ENCODE data around the gene TRDMT1.

Gene TRDMT1

GRCh38 chr10:17214526-17214925 is 13.1 kb upstream of the TRDMT1 start:
- Histone ChIP-seq H3K9me3 (ENCODE audit: control insufficient read depth, low read length) (no peaks in the 10 kb centered on the region), H3K4me1 (no peaks in the 10 kb centered on the region), H3K9ac (no peak overlapping the region), H3K4me3 (ENCODE audit: low read depth, low read length) (no peak overlapping the region), H3K27ac (no peak overlapping the region), H3K4me2 (ENCODE audit: low read length) (no peak overlapping the region), H2AFZ (no peak overlapping the region), H3K27me3 (ENCODE audit: control insufficient read depth, insufficient read depth, low read length) (no peaks in the 10 kb centered on the region), H3K79me2 (no peaks in the 10 kb centered on the region), H3K36me3 (ENCODE audit: control insufficient read depth, insufficient read depth, low read length) (no peaks in the 10 kb centered on the region)
- TF ChIP-seq, protein P1, sequence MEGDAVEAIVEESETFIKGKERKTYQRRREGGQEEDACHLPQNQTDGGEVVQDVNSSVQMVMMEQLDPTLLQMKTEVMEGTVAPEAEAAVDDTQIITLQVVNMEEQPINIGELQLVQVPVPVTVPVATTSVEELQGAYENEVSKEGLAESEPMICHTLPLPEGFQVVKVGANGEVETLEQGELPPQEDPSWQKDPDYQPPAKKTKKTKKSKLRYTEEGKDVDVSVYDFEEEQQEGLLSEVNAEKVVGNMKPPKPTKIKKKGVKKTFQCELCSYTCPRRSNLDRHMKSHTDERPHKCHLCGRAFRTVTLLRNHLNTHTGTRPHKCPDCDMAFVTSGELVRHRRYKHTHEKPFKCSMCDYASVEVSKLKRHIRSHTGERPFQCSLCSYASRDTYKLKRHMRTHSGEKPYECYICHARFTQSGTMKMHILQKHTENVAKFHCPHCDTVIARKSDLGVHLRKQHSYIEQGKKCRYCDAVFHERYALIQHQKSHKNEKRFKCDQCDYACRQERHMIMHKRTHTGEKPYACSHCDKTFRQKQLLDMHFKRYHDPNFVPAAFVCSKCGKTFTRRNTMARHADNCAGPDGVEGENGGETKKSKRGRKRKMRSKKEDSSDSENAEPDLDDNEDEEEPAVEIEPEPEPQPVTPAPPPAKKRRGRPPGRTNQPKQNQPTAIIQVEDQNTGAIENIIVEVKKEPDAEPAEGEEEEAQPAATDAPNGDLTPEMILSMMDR (IDR thresholded peaks at IDR 0.05): no peak

- H3K9me3 ChIP-seq (ENCODE audit: control insufficient read depth, low read length): no peaks in the 10 kb centered on the region
Observed at GRCh38 chr10:17213646-17214349, 12.3 kb upstream of the TRDMT1 start.

GRCh38 chr10:17212802-17213221 is 11.3 kb upstream of the TRDMT1 start:
- Histone ChIP-seq H3K4me3 (ENCODE audit: low read depth, low read length) (no peak overlapping the region), H3K27me3 (ENCODE audit: control insufficient read depth, insufficient read depth, low read length) (no peaks in the 10 kb centered on the region)
- TF ChIP-seq, protein P1 (IDR thresholded peaks at IDR 0.05): no peak

More at GRCh38 chr10:17213646-17214349, 12.3 kb upstream of the TRDMT1 start:
- TF ChIP-seq, protein P1 (IDR thresholded peaks at IDR 0.05): no peak
- Histone ChIP-seq H3K79me2 (no peaks in the 10 kb centered on the region), H3K36me3 (ENCODE audit: control insufficient read depth, insufficient read depth, low read length) (no peaks in the 10 kb centered on the region), H3K27me3 (ENCODE audit: control insufficient read depth, insufficient read depth, low read length) (no peaks in the 10 kb centered on the region), H3K4me3 (ENCODE audit: low read depth, low read length) (no peak overlapping the region), H3K27ac (no peak overlapping the region), H3K9ac (no peak overlapping the region), H2AFZ (no peak overlapping the region), H3K4me1 (no peaks in the 10 kb centered on the region), H3K4me2 (ENCODE audit: low read length) (no peak overlapping the region)

GRCh38 chr10:17210361-17210760 is 8.9 kb upstream of the TRDMT1 start:
- Histone ChIP-seq H2AFZ (no peak overlapping the region), H3K9me3 (ENCODE audit: control insufficient read depth, low read length) (no peaks in the 10 kb centered on the region), H3K4me2 (ENCODE audit: low read length) (no peak overlapping the region), H3K79me2 (no peaks in the 10 kb centered on the region), H3K27ac (no peak overlapping the region), H3K4me3 (ENCODE audit: low read depth, low read length) (no peak overlapping the region), H3K36me3 (ENCODE audit: control insufficient read depth, insufficient read depth, low read length) (no peaks in the 10 kb centered on the region), H3K27me3 (ENCODE audit: control insufficient read depth, insufficient read depth, low read length) (no peaks in the 10 kb centered on the region), H3K4me1 (no peaks in the 10 kb centered on the region), H3K9ac (no peak overlapping the region)
- TF ChIP-seq, protein P1 (IDR thresholded peaks at IDR 0.05): no peak

More at GRCh38 chr10:17212802-17213221, 11.3 kb upstream of the TRDMT1 start:
- no peak overlapping the region for H3K4me2 ChIP-seq (ENCODE audit: low read length)
- H2AFZ ChIP-seq: no peak overlapping the region
- H3K27ac ChIP-seq: no peak overlapping the region
- H3K79me2 ChIP-seq: no peaks in the 10 kb centered on the region
- no peak overlapping the region for H3K9ac ChIP-seq
- no peaks in the 10 kb centered on the region for H3K9me3 ChIP-seq (ENCODE audit: control insufficient read depth, low read length)
- H3K36me3 ChIP-seq (ENCODE audit: control insufficient read depth, insufficient read depth, low read length): no peaks in the 10 kb centered on the region
- H3K4me1 ChIP-seq: no peaks in the 10 kb centered on the region

GRCh38 chr10:17209881-17210280 is 8.4 kb upstream of the TRDMT1 start:
- H3K27ac ChIP-seq: no peak overlapping the region
- no peak overlapping the region for H3K9ac ChIP-seq
- no peak overlapping the region for H3K4me3 ChIP-seq (ENCODE audit: low read depth, low read length)
- no peak overlapping the region for H3K4me2 ChIP-seq (ENCODE audit: low read length)
- H3K9me3 ChIP-seq (ENCODE audit: control insufficient read depth, low read length): no peaks in the 10 kb centered on the region
- no peaks in the 10 kb centered on the region for H3K27me3 ChIP-seq (ENCODE audit: control insufficient read depth, insufficient read depth, low read length)
- TF ChIP-seq, protein P1 (IDR thresholded peaks at IDR 0.05): no peak
- H2AFZ ChIP-seq: no peak overlapping the region
- H3K79me2 ChIP-seq: no peaks in the 10 kb centered on the region
- H3K4me1 ChIP-seq: no peaks in the 10 kb centered on the region
- H3K36me3 ChIP-seq (ENCODE audit: control insufficient read depth, insufficient read depth, low read length): no peaks in the 10 kb centered on the region
